ENCODE measurements around the gene CCDC127. TPM values are rescaled to one million over a fixed set of nuclear protein-coding genes. Genes with fewer than 3 reads are reported as not detected.
"Not testable (repeated sequence)": the region's sequence is repeated elsewhere in the genome, so short reads cannot be mapped to it uniquely, and the experiment has no call there.

Gene CCDC127
- total RNA-seq, 2 experiments from 2014 or later = 1.9 to 2.8 TPM

- no peaks in the 10 kb centered on the region for H3K9me3 ChIP-seq (ENCODE audit: control insufficient read depth in 1 of 2, insufficient read depth in 1 of 2, low read length in 2 of 2)
- no peak overlapping the region for H3K4me3 ChIP-seq (ENCODE audit: low read length)
- ChIA-PET POLR2A (no interaction called here), CTCF (no interaction called here)
- TF ChIP-seq, protein P1, sequence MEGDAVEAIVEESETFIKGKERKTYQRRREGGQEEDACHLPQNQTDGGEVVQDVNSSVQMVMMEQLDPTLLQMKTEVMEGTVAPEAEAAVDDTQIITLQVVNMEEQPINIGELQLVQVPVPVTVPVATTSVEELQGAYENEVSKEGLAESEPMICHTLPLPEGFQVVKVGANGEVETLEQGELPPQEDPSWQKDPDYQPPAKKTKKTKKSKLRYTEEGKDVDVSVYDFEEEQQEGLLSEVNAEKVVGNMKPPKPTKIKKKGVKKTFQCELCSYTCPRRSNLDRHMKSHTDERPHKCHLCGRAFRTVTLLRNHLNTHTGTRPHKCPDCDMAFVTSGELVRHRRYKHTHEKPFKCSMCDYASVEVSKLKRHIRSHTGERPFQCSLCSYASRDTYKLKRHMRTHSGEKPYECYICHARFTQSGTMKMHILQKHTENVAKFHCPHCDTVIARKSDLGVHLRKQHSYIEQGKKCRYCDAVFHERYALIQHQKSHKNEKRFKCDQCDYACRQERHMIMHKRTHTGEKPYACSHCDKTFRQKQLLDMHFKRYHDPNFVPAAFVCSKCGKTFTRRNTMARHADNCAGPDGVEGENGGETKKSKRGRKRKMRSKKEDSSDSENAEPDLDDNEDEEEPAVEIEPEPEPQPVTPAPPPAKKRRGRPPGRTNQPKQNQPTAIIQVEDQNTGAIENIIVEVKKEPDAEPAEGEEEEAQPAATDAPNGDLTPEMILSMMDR (IDR thresholded peaks at IDR 0.05) = no peak
- no peaks in the 10 kb centered on the region for H3K4me1 ChIP-seq (ENCODE audit: insufficient read depth, low read length)
- H3K27ac ChIP-seq (ENCODE audit: low read depth in 1 of 2, low read length in 2 of 2) = no peak overlapping the region
- DNase-seq (no peak), ATAC-seq (ENCODE audit: poor library complexity) (no peak)
- intact Hi-C loops (cut with DNase I, micrococcal nuclease) = no loop called here
- peaks cover 46% of the 10 kb centered on the region for H3K36me3 Mint-ChIP-seq (ENCODE audit: low read depth)
- peaks cover 19% of the 10 kb centered on the region for H3K36me3 ChIP-seq (ENCODE audit: insufficient read depth, low read length)
- H3K27me3 Mint-ChIP-seq = no peaks in the 10 kb centered on the region
- H3K4me3 Mint-ChIP-seq = no peak overlapping the region
- no peaks in the 10 kb centered on the region for H3K9me3 Mint-ChIP-seq
- H3K27ac Mint-ChIP-seq = no peak overlapping the region
- H3K4me1 Mint-ChIP-seq (ENCODE audit: low read depth) = no peaks in the 10 kb centered on the region
- no peaks in the 10 kb centered on the region for H3K27me3 ChIP-seq (ENCODE audit: control insufficient read depth in 1 of 2, insufficient read depth in 2 of 2, low read length in 2 of 2)
Observed at GRCh38 chr5:264338-264737, 46.4 kb upstream of the CCDC127 start.

GRCh38 chr5:263275-263974 is 45.5 kb upstream of the CCDC127 start:
- H3K4me1 ChIP-seq (ENCODE audit: insufficient read depth, low read length); intact Hi-C loops (cut with DNase I, micrococcal nuclease); H3K4me3 Mint-ChIP-seq; H3K4me3 ChIP-seq (ENCODE audit: low read length); POLR2A ChIA-PET; H3K4me1 Mint-ChIP-seq (ENCODE audit: low read depth); H3K27ac Mint-ChIP-seq; H3K27me3 ChIP-seq (ENCODE audit: control insufficient read depth in 1 of 2, insufficient read depth in 2 of 2, low read length in 2 of 2); CTCF ChIA-PET; H3K27me3 Mint-ChIP-seq; ATAC-seq (ENCODE audit: poor library complexity); H3K27ac ChIP-seq (ENCODE audit: low read depth in 1 of 2, low read length in 2 of 2); H3K9me3 Mint-ChIP-seq; H3K9me3 ChIP-seq (ENCODE audit: control insufficient read depth in 1 of 2, insufficient read depth in 1 of 2, low read length in 2 of 2); DNase-seq: not testable (repeated sequence)
- peaks cover 19% of the 10 kb centered on the region for H3K36me3 ChIP-seq (ENCODE audit: insufficient read depth, low read length)
- H3K36me3 Mint-ChIP-seq (ENCODE audit: low read depth) = peaks cover 48% of the 10 kb centered on the region

DNA sequence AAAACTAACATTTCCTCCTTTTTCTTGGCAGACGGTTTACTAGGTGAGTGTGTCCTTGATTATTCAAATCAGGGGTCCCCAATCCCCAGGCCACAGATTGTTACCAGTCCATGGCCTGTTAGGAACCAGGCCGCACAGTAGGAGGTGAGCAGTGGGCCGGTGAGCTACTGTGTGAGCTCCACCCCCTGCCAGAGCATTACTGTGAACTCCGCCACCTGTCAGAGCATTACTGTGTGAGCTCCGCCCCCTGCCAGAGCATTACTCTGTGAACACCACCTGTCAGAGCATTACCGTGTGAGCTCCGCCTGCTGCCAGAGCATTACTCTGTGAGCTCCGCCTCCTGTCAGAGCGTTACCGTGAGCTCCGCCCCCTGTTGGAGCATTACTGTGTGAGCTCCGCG is 39.2 kb upstream of the CCDC127 start:
- Mint-ChIP-seq H3K36me3 (ENCODE audit: low read depth) (peaks cover 55% of the 10 kb centered on the region), H3K4me1 (ENCODE audit: low read depth) (peaks cover 9% of the 10 kb centered on the region), H3K27ac (no peak overlapping the region), H3K9me3 (no peaks in the 10 kb centered on the region), H3K4me3 (no peak overlapping the region), H3K27me3 (no peaks in the 10 kb centered on the region)
- DNase-seq (no peak), ATAC-seq (ENCODE audit: poor library complexity) (no peak)
- H3K27ac ChIP-seq (ENCODE audit: low read depth in 1 of 2, low read length in 2 of 2) = no peak overlapping the region
- ChIA-PET CTCF (no interaction called here), POLR2A (no interaction called here)
- TF ChIP-seq, protein P1 (IDR thresholded peaks at IDR 0.05) = no peak
- H3K36me3 ChIP-seq (ENCODE audit: insufficient read depth, low read length) = peaks cover 33% of the 10 kb centered on the region
- peaks cover 0 to 6% of the 10 kb centered on the region in 2 experiments for H3K9me3 ChIP-seq (ENCODE audit: control insufficient read depth in 1 of 2, insufficient read depth in 1 of 2, low read length in 2 of 2)
- no peak overlapping the region for H3K4me3 ChIP-seq (ENCODE audit: low read length)
- no peaks in the 10 kb centered on the region for H3K27me3 ChIP-seq (ENCODE audit: control insufficient read depth in 1 of 2, insufficient read depth in 2 of 2, low read length in 2 of 2)
- intact Hi-C loops (cut with DNase I, micrococcal nuclease) = no loop called here
- H3K4me1 ChIP-seq (ENCODE audit: insufficient read depth, low read length) = peaks cover 15% of the 10 kb centered on the region

- POLR2A ChIA-PET = interaction anchor here (0.6 kb wide), 1 partner anchor 15 kb away, joined by 3 read pairs; no protein-coding TSS in a partner anchor
- H3K27ac ChIP-seq (ENCODE audit: low read depth in 1 of 2, low read length in 2 of 2); H3K4me3 Mint-ChIP-seq; DNase-seq; H3K9me3 ChIP-seq (ENCODE audit: control insufficient read depth in 1 of 2, insufficient read depth in 1 of 2, low read length in 2 of 2); H3K27me3 Mint-ChIP-seq; H3K9me3 Mint-ChIP-seq; H3K27me3 ChIP-seq (ENCODE audit: control insufficient read depth in 1 of 2, insufficient read depth in 2 of 2, low read length in 2 of 2); H3K27ac Mint-ChIP-seq; H3K4me1 Mint-ChIP-seq (ENCODE audit: low read depth); intact Hi-C loops (cut with DNase I, micrococcal nuclease); ATAC-seq (ENCODE audit: poor library complexity); H3K4me3 ChIP-seq (ENCODE audit: low read length): not testable (repeated sequence)
- H3K36me3 Mint-ChIP-seq (ENCODE audit: low read depth) = peaks cover 54% of the 10 kb centered on the region
- H3K36me3 ChIP-seq (ENCODE audit: insufficient read depth, low read length) = peaks cover 36% of the 10 kb centered on the region
- CTCF ChIA-PET = interaction anchor here (0.8 kb wide), 1 partner anchor 67 kb away, joined by 3 read pairs; no protein-coding TSS in a partner anchor
- H3K4me1 ChIP-seq (ENCODE audit: insufficient read depth, low read length) = peaks cover 18% of the 10 kb centered on the region
Observed at GRCh38 chr5:256347-256746, 38.4 kb upstream of the CCDC127 start.

- ATAC-seq (ENCODE audit: poor library complexity); POLR2A ChIA-PET; H3K27me3 Mint-ChIP-seq; H3K4me3 Mint-ChIP-seq; H3K27me3 ChIP-seq (ENCODE audit: control insufficient read depth in 1 of 2, insufficient read depth in 2 of 2, low read length in 2 of 2); DNase-seq; H3K9me3 ChIP-seq (ENCODE audit: control insufficient read depth in 1 of 2, insufficient read depth in 1 of 2, low read length in 2 of 2); H3K27ac Mint-ChIP-seq; H3K4me1 Mint-ChIP-seq (ENCODE audit: low read depth); H3K27ac ChIP-seq (ENCODE audit: low read depth in 1 of 2, low read length in 2 of 2); intact Hi-C loops (cut with DNase I, micrococcal nuclease); CTCF ChIA-PET; H3K9me3 Mint-ChIP-seq; H3K4me3 ChIP-seq (ENCODE audit: low read length): not testable (repeated sequence)
- Histone ChIP-seq H3K4me1 (ENCODE audit: insufficient read depth, low read length) (peaks cover 18% of the 10 kb centered on the region), H3K36me3 (ENCODE audit: insufficient read depth, low read length) (peaks cover 36% of the 10 kb centered on the region)
- peaks cover 56% of the 10 kb centered on the region for H3K36me3 Mint-ChIP-seq (ENCODE audit: low read depth)
Observed at GRCh38 chr5:255116-255515, 37.2 kb upstream of the CCDC127 start.

- ATAC-seq (ENCODE audit: poor library complexity); intact Hi-C loops (cut with DNase I, micrococcal nuclease); DNase-seq; H3K27me3 ChIP-seq (ENCODE audit: control insufficient read depth in 1 of 2, insufficient read depth in 2 of 2, low read length in 2 of 2); H3K27me3 Mint-ChIP-seq; H3K27ac Mint-ChIP-seq; H3K4me3 Mint-ChIP-seq; H3K4me3 ChIP-seq (ENCODE audit: low read length); H3K4me1 Mint-ChIP-seq (ENCODE audit: low read depth); POLR2A ChIA-PET; H3K27ac ChIP-seq (ENCODE audit: low read depth in 1 of 2, low read length in 2 of 2); H3K9me3 ChIP-seq (ENCODE audit: control insufficient read depth in 1 of 2, insufficient read depth in 1 of 2, low read length in 2 of 2); CTCF ChIA-PET; H3K9me3 Mint-ChIP-seq: not testable (repeated sequence)
- peaks cover 63% of the 10 kb centered on the region for H3K36me3 Mint-ChIP-seq (ENCODE audit: low read depth)
- Histone ChIP-seq H3K4me1 (ENCODE audit: insufficient read depth, low read length) (peaks cover 18% of the 10 kb centered on the region), H3K36me3 (ENCODE audit: insufficient read depth, low read length) (peaks cover 38% of the 10 kb centered on the region)
Observed at GRCh38 chr5:254322-254721, 36.4 kb upstream of the CCDC127 start.
